Stimulated activated CD8-positive, alpha-beta memory T cell treated with anti-CD3 and anti-CD28 coated beads, Interleukin-7, amount 100 ng/mL, for 4 hours (primary cell): ENCODE measurements around the gene SH3PXD2B.
"Not testable (repeated sequence)": the region's sequence is repeated elsewhere in the genome, so short reads cannot be mapped to it uniquely, and the experiment has no call there.

Experiments
- DNase-seq, 2 donors: peaks; one replicate each; pipeline ENCODE4 v3.0.0-alpha.2; 2020; ENCODE audit warnings: low read depth in 2 of 2

The SH3PXD2B gene

DNA sequence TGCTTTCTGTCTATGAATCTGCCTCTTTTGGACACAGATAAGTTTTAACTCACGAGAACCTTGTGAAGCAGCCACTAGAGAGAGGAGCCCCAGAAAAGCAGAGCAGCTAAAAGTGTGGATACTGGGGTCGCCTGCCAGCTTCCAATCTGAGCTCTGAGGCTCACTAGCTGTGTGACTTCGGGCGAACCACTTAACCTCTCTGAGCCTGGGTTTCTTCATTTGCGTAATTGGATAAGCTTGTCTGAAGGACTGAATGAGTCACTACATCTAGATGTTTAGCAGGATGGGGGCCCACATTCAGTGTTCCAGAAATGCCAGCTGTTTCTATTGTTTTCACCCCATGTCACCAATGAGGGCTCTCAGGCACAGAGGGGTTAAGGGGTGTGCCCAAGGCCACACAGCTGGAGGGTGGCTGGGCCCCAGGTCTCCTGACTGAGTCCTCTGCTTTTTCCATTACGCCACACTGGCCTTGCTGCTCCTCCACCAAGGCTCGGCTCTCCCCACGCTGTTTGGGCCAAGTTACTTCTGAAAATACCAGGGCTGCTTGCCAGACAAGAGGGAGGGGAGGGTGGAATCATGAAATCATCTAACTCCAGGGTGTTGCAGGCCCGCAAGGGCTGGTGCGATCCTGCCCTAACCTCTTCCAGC, 36.2 kb downstream of the SH3PXD2B start:
- no peak for DNase-seq

DNA sequence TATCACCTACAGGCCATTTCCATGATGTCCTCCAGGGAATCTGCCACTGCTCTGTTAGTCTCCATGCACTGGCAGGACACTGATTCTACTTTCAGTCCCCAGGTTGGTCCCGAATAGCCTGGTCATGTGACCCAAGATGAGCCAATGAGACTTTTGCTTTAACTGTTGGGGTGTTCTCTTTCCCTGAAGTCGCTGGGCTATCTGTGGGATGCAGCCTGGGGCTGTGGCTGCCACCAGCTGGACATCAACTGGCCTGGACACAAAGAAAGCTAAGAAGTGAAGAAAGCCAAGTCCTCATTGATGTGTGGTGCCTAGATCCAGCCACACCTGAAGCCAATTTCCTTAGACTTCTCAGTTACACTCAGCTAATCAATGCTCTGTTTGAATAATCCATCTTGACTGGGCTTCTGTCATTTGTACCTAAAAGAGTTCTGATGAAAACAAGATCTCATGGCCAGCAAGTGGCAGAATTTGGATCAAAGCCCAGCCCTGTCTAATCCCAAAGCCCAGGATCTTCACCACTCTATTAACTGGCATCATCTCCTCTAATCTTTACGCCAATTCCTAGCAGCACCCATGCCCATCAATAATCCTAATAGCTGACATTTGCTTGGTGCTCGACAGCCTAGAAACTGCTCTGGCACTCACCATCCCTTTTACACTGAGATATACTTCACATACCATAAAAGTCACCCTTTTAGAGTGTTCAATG, 37.0 kb downstream of the SH3PXD2B start:
- no peak for DNase-seq

DNA sequence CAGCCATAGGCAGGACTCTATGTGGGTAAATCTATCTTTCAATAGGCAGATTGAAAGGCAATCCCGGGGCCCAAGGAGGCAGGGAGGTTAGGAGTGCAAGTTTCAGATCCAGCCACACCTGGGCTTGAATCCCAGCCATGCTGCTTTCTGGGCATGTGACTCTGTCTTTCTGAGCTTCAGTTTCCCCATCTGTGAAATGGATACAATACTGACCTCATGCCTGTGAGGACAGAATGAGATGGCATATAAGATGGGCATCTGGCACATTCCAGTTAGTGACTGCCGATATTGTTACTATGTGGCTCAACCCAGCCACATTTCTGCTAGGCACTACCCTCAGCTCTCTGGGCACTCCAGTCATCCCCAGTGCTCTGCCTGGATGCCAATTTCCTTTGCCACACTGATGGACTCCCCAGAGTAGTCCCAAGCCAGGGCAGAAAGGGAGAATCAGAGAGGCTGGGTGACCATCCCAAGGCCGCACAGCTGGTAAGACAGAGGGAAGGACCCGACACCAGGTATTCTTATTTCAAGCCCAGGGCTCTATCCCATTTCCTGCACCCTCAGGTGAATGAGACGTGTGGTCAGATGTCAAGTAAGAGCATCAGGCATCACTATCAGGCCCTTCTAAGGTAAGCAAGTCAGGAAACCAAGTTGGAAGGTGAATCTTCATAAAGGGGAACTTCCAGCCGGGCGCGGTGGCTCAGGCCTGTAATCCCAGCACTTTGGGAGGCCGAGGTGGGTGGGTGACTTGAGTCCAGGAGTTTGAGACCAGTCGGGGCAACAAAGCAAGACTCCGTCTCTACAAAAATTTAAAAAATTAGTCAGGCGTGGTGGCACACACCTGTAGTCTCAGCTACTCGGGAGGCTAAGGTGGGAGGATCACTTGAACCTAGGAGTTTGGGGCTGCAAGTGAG, 38.7 kb downstream of the SH3PXD2B start:
- DNase-seq, result no peak

DNA sequence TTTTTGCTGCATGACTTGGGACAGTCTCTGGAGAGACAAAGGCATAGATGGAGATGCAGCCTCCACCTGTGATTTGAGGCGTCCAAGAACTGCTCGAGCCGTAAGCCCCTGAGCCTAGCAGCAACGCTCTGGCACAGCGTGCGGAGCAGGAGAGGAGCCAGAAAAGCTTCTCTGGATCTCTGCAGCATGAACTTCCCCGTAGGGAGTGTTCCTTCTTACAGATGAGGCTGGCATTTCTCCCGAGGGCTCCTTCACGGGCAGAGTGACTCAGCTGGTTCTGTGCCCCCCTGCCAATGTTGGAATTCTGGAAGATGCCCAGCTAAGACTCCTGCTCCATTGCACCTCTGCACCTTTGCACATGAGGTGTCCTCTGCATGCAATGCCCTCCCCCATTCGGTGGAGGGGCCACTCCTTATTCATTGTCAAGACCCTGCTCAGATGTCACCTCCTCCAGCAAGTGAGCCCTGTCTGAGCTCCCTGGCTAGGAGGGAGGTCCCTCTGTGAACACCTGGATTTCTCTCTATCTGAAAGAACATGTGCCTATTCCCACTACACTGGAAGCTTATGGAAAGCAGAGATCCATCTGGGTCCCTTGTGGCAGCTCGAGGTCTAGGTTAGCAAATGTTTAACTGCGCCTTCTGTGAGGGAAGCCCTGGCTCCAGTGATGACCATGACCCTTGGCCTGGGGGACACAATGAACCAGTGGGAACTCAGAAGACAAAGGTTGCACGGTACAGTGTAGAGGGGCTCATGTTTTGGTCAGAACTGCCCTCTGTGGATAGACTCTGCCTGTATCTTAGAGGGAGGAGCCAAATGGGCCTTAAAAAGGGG, 39.6 kb downstream of the SH3PXD2B start:
- DNase-seq, result no peak

DNA sequence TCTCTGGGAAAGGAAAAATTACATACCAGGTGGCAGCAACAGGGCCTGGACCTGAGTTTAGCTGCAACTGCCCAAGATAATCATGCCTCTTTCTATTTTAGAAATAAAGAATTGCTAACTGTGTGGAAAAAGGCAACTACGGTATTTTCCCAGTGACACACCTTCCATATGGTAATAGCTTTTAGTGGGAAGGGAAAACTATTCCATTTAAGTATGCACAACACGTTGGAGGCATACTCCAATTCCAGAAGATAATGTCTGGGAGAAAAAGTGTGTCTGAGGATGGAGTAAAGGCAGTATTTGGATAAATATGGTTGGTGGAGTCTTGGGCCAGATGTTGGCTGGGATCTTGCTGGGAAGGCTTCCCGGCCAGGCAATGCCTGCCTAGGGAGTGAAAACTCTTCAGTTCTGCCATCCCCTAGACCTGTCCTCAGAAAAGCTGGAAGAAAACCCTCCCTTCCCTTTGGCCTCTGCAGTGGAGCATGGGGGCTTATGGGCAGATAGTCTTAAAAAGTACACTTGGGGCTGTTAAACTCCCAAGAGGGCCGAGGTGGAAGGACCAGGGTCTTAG, 40.6 kb downstream of the SH3PXD2B start:
- no peak for DNase-seq

DNA sequence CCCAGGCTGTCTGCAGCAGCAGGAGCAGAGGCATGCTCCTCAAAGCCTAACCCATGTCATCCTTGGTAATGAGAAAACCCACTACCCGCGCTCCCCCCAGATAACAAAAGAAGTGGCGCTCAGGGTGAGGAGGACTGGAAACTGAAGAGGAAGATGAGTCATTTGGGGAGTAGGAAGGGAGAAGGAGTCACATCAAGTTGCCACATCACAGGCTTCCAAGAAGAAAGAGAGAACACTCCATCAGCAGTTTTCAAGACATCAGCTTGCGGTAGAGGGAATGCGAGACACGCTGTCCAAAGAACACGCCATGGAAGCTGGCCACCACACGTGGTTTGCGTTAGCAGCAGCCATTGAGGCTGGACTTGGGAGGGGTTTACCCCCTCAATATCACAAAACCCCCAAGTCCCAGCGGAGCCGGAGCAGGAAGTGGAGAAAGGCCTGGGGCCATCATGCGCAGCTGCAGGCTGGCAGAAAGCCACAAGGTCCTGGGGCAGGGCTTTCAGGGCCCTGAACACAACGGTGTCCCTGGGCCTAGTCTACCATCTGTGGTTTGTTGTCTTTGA, 41.5 kb downstream of the SH3PXD2B start:
- DNase-seq, result no peak

DNA sequence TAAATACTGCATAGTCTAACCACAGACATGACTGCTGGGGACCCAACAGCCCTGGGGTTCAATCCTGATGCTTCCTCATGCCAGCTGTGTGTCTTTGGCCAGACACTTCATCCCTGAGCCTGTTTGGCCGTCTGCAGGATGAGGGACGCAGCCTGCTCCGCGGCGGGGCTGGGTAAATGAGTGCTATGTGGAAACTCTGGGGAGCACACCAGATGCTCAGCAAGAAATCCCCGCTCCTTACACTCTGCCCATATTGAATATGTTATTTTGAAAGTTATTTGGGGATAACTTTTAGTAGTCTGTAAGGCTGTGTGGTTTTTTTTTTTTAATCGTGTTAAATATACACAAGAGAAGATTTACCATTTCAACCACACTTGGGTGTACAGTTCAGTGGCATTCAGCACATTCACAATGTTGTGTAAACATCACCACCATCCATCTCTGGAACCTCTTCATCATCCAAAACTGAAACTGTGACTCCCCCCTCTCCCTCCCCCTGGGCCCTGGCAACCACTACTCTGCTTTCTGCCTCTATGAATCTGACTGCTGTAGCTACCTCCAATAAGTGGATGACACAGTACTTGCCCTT, 42.7 kb downstream of the SH3PXD2B start:
- DNase-seq, result no peak

DNA sequence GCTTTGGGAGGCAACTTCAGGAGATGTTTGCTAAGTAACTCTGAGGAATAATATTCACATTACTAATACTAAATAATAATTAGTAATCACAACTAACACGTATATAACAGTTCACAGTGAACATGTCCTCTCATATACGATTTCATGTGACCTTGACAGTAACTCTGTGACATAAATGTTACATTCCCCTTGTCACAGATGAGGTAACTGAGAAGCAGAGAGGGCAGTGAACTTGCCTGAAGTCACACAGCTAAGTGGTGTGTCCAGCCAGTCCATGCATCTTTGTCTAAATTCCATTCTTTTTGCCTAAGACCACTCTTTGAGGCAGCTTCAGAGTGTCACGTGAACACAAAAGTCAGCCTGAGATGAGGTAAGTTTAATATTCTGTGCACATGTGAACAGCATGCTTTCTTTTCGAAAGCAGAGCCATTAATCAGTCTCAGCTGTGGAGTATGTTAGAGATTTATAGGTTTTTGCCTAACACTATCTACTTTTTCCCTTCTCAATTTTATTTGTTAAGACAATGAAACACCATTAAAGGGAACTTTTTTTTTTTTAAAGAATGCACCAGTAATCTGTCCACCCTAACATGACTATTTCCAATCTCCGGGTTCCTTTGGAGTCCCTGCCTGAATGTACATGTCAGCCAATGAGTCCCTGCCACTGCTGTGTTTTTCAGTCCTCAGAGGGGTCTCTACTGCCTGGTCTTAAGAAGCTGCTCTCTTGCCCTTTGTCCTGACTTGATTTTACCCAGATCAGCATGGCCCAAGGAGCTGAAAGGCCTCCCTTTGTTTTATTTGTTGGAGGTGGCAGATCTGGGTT, 43.5 kb downstream of the SH3PXD2B start:
- DNase-seq, result no peak

DNA sequence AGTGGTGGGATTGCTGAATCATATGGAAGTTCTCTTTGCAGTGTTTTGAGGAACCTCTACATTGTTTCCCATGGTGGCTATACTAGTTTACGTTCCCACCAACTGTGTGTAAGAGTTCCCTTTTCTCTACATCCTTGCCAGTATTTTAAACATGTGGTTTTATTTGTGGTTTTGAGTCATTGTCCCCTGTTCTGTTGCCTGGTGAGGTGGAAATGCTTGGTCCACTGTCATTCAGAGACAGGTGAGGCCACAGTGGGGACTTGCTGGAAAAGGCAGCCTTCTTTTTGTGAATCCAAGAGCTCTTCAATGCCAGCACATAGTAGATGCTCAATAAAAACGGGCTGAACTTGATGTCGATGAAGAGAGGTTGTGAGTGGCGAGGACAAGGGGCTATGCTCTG, 44.2 kb downstream of the SH3PXD2B start:
- no peak for DNase-seq

DNA sequence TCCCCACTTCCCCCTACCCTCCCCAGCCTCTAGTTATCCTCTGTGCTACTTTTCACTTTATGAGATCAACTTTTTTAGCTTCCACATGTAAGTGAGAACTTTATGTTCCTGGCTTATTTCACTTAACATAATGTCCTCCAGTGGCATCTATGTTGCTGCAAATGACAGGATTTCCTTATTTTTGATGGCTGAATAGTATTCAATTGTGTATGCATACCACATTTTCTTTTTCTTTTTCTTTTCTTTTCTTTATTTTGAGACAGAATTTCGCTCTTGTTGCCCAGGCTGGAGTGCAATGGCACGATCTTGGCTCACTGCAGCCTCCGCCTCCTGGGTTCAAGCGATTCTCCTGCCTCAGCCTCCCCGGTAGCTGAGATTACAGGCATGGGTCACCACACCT, 44.8 kb downstream of the SH3PXD2B start:
- DNase-seq, result not testable (repeated sequence)

DNA sequence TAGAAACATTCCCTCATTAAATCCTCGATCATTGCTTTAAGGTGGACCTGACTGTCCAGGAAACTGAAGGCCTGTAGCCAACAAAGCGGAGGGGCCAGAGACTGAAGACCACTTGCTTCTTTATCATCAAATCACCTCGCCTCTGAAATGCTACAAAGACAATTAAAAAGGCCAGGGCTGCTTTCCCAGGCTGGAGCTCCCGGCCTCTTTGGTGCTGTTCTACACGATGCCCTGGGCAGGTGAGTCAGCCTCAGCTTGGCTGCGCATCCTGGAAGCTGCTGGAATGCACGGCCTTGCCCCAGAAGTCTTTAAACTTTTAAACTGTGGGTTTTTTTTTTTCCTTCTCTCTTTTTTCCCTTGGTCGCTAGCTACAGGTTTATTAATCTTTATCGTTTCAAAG, 46.5 kb downstream of the SH3PXD2B start:
- DNase-seq, result no peak

DNA sequence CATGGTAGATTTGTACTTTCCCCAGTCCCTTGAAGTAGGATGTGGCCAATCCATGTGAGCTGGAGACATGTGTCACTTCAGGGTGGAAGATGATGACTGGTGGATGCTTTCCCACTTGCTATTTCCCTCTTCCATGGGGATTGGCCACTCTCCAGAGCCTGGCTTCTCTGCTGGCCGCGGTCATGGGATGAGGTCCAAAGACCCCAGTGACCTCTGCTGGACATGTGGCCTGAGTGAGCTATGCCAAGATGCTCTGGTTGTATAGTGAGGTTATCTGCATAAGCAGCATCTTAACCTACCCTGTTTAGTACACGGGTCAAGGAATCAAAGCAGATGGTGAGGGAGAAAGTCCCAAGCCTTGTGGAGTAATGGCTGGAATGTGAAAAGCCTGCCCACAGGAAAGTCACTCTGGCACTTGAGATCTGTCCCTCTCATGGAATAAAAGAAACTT, 47.1 kb downstream of the SH3PXD2B start:
- DNase-seq, result no peak

DNA sequence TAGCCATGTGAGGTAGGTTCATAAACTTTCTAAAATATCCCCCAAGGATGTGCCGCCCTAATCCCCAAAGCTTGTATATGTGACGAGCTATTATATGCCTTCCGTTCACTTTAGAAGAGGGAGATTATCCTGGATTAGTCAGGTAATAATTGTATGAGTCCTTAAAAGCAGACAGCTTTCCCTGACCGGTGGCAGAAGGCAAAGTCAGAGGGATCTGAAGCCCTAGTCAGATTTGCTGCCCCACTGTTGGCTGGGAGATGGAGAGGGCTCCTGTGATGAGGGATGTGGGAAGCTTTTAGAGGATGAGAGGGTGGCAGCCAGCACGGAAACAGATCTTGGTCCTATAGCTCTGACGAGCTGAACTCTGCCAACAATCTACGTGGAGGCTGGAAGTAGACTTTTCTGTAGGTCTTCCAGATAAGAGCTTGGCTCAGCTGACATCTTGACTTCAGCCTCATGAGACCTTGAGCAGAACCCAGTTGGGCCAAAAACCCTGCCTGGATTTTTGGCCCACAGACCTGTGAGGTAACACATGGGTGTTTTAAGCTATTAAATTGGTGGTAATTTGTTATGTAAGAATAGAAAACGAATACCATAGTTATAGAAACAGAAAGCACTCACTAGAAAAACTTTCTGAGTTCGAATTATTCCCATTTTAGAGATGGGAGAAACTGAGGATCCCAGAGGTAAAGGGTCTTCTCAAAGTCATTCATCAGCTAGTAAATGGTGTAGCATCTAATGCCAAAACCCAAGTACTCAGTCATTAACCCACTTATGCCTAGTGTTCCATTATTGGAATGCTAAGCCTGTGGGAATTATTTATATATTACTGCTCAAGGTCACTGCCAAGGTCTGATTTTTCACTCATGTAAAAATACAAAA, 48.9 kb downstream of the SH3PXD2B start:
- DNase-seq, result no peak

DNA sequence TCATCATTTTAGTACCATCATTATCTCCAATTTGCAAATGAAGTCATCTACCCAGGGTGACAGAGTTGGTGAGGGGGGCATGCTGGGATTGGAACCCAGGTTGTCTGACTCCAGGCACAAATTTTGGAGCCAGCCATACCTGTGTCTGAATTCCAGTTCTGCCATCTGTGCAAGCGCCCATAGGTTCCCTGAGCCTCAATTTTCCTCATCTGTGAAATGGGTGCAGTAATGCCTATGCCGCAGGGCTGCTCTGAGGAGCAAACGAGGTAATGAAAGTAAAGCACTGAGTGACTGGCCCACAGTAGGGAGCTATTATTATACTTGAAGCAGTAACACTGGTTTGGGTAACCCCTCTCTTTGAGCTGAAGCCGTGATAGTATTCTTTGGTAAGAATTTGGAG, 49.6 kb downstream of the SH3PXD2B start:
- DNase-seq, result no peak

DNA sequence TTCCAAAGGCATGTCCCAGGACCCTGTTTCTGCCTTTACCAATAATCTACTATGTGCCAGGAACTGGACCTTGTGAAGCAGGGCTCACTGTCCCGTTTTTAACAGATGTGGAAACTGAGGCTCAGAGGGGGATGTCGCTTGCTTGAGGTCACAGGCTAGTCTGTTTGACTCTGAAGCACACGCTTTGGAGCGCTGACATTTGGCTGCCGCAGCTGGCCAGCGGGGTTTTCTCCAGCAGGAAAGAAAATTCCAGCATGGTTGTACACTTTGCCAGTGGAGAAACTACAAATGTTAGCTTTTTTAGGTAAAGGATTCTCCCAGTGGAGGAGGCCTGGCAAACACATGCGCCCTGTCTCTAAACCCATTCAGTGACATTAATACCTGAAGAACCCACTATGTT, 50.5 kb downstream of the SH3PXD2B start:
- DNase-seq, result no peak

DNA sequence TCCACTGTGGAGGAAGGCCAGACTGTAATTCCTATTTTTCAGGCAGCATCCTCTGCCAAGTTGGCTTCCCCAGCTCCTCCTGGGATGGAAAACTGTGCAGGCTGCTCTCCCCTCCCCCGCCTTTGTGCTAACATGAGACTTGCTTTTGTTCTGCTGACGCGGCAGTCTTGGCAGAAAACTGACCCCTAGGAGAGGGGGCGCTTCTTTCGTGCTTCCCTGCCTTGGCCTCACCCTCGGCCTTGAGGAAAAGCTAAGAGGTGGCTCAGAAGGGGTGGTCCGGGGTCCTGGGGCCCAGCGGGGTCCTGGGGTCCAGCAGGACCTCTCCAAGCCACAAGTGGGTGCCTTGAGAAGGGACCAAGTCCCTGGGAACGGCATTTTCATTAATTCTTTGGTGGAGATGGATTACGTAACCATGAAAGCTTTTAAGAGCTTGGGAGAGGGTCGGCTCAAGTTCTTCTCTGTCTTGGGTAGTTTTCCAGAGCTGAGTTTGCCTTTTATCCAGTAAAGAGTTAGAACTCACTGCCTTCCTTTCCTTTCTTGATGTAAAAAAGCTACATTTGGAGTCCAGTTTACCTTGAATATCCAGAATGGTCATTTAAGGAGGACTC, 51.0 kb downstream of the SH3PXD2B start:
- DNase-seq, result no peak

DNA sequence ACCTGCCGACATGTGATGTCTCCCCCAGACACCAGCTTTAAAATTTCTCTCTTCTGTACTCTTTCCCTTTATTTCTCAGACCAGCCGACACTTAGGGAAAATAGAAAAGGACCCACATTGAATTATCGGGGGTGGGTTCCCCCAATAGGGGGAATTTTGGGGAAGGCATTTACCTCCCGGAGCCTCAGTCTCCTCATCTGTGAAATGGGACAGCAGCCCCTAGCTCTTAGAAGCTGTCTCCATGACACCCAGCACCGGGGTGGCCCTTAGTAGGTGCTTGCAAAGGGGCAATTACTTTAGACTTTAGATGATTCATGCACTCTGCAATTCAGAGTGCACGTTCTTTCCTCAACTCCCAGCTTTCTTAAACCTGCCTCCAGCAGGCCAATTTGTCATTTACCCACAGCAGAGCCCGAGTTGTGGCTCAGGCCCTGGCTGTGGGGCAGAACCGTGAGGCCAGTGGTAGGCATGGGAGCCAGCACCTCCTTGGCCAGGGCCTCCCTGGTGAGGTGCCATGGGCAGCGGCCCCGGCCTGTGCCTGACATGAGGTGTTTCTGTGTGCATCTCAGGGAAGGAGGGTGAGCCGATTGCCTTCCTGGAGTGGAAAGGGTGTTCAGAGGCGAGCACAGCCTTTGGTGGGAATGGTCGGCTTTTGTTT, 51.7 kb downstream of the SH3PXD2B start:
- DNase-seq, result no peak

DNA sequence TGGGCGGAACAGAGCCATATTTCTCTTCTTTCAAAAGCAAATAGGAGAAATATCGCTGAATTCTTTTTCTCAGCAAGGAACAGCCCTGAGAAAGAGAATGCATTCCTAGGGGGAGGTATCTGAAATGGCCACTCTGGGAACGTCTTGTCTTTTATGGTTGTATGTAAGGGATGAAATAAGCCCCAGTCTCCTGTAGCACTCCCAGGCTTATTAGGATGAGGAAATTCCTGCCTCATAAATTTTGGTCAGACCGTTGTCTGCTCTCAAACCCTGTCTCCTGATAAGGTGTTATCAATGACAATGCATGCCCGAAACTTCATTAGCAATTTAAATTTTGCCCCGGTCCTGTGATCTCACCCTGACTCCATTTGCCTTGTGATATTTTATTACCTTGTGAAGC, 52.3 kb downstream of the SH3PXD2B start:
- DNase-seq, result not testable (repeated sequence)
